Measurements from ENCODE around the gene IMPG2. TPM values are rescaled to one million over a fixed set of nuclear protein-coding genes. Genes with fewer than 3 reads are reported as not detected.

The IMPG2 gene
- total RNA-seq, 6 experiments from 2014 or later: 0.05 to 0.08 (median 0.06) TPM

DNA sequence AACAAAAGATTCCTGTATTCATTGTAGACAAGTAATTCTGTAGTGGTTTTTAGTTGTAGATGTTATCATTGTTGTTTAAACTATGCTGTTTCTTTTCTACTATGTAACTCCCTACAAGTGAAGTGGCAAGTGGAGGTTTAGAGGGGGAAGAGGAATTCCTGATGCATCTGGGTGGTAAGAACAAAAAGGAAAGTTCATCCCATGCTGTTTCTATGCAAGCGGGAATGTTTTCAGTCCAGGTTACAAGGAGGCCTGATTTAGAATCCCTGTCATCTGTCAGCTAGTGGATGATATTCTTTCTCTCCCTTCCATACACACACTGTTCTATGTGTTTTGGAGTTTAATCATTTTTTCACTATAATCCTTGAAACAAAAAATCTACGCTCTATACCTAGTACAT is 67.4 kb downstream of the IMPG2 start:
- H3K4me1 Mint-ChIP-seq (ENCODE audit: low read depth): no peaks in the 10 kb centered on the region
- no peak overlapping the region for H3K4me3 Mint-ChIP-seq
- no peak for DNase-seq
- TF ChIP-seq, protein P1, sequence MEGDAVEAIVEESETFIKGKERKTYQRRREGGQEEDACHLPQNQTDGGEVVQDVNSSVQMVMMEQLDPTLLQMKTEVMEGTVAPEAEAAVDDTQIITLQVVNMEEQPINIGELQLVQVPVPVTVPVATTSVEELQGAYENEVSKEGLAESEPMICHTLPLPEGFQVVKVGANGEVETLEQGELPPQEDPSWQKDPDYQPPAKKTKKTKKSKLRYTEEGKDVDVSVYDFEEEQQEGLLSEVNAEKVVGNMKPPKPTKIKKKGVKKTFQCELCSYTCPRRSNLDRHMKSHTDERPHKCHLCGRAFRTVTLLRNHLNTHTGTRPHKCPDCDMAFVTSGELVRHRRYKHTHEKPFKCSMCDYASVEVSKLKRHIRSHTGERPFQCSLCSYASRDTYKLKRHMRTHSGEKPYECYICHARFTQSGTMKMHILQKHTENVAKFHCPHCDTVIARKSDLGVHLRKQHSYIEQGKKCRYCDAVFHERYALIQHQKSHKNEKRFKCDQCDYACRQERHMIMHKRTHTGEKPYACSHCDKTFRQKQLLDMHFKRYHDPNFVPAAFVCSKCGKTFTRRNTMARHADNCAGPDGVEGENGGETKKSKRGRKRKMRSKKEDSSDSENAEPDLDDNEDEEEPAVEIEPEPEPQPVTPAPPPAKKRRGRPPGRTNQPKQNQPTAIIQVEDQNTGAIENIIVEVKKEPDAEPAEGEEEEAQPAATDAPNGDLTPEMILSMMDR (IDR thresholded peaks at IDR 0.05): no peak; the same call in 1 of the 2 replicates
- H3K27ac Mint-ChIP-seq: no peak overlapping the region
- no peaks in the 10 kb centered on the region; the same call in 1 of the 2 replicates for H3K27me3 Mint-ChIP-seq (ENCODE audit: insufficient read depth)
- H3K9me3 Mint-ChIP-seq: no peaks in the 10 kb centered on the region
- H3K36me3 Mint-ChIP-seq (ENCODE audit: low read depth): no peaks in the 10 kb centered on the region

DNA sequence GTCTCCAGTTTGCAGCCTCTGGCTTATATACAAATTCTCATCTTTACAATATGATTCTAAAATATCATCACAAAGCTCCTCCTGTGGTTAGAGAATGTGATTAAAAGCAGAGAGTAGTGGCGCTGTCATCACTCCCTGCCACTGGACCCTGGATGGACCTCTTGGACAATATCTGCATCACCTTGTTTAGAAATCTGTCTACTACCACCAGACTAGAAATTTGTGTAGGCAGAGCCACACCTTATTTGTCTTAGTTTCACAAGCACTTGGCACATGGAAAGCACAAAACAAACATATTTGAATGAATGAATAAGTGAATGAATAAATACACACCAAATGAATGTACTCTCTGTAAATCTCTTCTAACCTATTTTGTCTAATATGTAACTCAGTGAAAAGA is 68.1 kb downstream of the IMPG2 start:
- H3K36me3 Mint-ChIP-seq (ENCODE audit: low read depth): no peaks in the 10 kb centered on the region
- H3K4me1 Mint-ChIP-seq (ENCODE audit: low read depth): no peaks in the 10 kb centered on the region
- H3K9me3 Mint-ChIP-seq: no peaks in the 10 kb centered on the region
- DNase-seq: no peak
- no peak overlapping the region for H3K27ac Mint-ChIP-seq
- H3K27me3 Mint-ChIP-seq (ENCODE audit: insufficient read depth): no peaks in the 10 kb centered on the region
- no peak overlapping the region for H3K4me3 Mint-ChIP-seq
- TF ChIP-seq, protein P1 (IDR thresholded peaks at IDR 0.05): no peak

DNA sequence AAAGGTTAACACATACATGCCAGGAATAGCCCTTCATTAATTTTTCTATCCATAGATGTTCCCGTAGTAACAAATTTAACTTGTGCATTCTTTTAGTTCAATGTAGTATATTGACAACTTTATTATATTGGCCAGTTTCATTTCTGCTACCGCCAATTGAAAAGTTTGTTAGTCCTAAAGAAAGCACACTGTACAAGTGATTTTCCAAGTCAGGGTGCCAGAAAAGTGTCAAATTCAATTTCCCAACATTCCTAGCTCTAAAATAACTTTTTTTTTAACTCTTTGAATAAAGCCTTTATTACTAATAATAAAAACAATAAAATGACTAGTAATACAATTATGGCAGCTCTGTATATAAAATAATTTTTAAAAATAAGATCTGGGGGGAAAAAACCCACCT is 68.9 kb downstream of the IMPG2 start:
- TF ChIP-seq, protein P1 (IDR thresholded peaks at IDR 0.05): no peak
- H3K9me3 Mint-ChIP-seq: no peaks in the 10 kb centered on the region
- H3K36me3 Mint-ChIP-seq (ENCODE audit: low read depth): no peaks in the 10 kb centered on the region
- H3K4me1 Mint-ChIP-seq (ENCODE audit: low read depth): no peaks in the 10 kb centered on the region
- no peak overlapping the region for H3K27ac Mint-ChIP-seq
- no peak for DNase-seq
- no peaks in the 10 kb centered on the region for H3K27me3 Mint-ChIP-seq (ENCODE audit: insufficient read depth)
- H3K4me3 Mint-ChIP-seq: no peak overlapping the region

DNA sequence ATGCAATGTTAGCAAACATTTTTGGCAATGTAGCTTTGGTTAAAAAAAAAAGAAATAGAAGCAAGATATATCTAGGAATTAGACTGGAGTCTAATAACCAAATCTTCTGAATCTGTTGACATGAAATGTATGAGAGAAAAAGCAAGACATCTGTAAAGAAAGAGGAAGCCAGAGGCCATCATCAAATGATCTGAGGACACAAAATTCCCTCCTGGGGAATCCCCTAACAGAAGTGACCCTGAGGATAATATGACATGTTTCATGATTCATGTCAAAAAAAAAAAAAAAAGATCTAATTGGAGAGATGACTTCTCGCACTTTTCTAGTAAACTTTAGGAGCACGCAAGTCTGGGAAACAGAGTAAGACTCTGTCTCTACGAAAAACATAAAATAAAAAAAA is 70.9 kb downstream of the IMPG2 start:
- TF ChIP-seq, protein P1 (IDR thresholded peaks at IDR 0.05): no peak
- no peak for DNase-seq
- 0 out of 2 replicates have a peak, but pooled peaks cover under 1% of the 10 kb centered on the region for H3K4me1 Mint-ChIP-seq (ENCODE audit: low read depth)
- no peak overlapping the region for H3K4me3 Mint-ChIP-seq
- no peaks in the 10 kb centered on the region; the same call in 1 of the 2 replicates for H3K27me3 Mint-ChIP-seq (ENCODE audit: insufficient read depth)
- no peaks in the 10 kb centered on the region for H3K36me3 Mint-ChIP-seq (ENCODE audit: low read depth)
- no peak overlapping the region for H3K27ac Mint-ChIP-seq
- H3K9me3 Mint-ChIP-seq: no peaks in the 10 kb centered on the region

DNA sequence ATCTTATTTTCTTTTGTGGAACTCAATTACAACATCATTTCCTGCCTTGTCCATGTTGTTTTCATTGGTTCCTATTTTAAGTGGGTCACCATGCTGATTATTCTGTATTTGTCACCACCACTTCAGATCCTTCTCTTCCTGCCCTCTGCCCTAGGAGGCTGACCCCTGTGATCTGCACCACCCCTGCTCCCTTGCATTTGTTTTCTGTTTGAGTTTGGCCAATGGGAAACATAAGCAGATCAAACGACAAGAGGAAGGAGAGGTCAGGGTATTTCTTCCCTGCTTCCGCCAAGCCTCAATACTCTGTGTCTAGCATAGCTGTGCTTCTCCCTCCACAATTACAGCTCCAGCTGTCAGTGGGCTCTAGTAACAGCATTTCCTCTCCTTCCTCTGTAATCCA is 71.6 kb downstream of the IMPG2 start:
- DNase-seq: no peak
- Mint-ChIP-seq H3K9me3 (no peaks in the 10 kb centered on the region), H3K4me1 (ENCODE audit: low read depth) (peaks cover 8% of the 10 kb centered on the region), H3K27me3 (ENCODE audit: insufficient read depth) (no peaks in the 10 kb centered on the region; the same call in 1 of the 2 replicates), H3K36me3 (ENCODE audit: low read depth) (no peaks in the 10 kb centered on the region), H3K4me3 (no peak overlapping the region), H3K27ac (no peak overlapping the region)
- TF ChIP-seq, protein P1 (IDR thresholded peaks at IDR 0.05): no peak

DNA sequence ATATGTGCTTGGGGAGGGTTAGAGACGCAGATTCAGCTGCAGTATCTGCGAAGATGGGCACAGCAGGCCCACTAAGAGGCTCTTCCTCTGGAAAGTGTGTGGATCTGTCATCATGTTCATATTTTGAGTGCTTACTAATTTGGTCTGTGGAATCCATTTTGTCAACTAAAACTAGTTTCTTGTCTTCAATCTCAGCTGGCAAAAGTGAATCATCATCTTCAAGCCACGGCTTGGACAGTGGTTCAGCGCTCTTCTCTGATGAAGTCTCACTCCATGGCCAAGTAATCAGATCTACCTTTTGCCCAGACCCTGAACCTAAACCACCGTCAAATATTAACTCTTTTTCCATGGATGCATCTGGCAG is 76.2 kb downstream of the IMPG2 start:
- Mint-ChIP-seq H3K9me3 (no peaks in the 10 kb centered on the region), H3K4me1 (ENCODE audit: low read depth) (peaks cover 14% of the 10 kb centered on the region), H3K36me3 (ENCODE audit: low read depth) (no peaks in the 10 kb centered on the region), H3K27me3 (ENCODE audit: insufficient read depth) (no peaks in the 10 kb centered on the region; the same call in 1 of the 2 replicates), H3K27ac (no peak overlapping the region), H3K4me3 (no peak overlapping the region)
- DNase-seq: no peak
- TF ChIP-seq, protein P1 (IDR thresholded peaks at IDR 0.05): no peak
